Measurements from ENCODE around the gene SURF1.

- TF ChIP-seq USF1 (IDR thresholded peaks at IDR 0.05), result no peak
- TF ChIP-seq REST (IDR thresholded peaks at IDR 0.05; ENCODE audit: low read depth), result no peak
- TF ChIP-seq TEAD4 (IDR thresholded peaks at IDR 0.05), result no peak
- TF ChIP-seq TAF1 (IDR thresholded peaks at IDR 0.05; ENCODE audit: low read depth), result no peak
- TF ChIP-seq ZBTB7A (IDR thresholded peaks at IDR 0.05; ENCODE audit: low read depth), result no peak
- no peak for TF ChIP-seq CREB1 (IDR thresholded peaks at IDR 0.05; ENCODE audit: low read depth)
- no peak for TF ChIP-seq RAD21 (IDR thresholded peaks at IDR 0.05; ENCODE audit: low read depth)
- no peak for TF ChIP-seq NFIC (IDR thresholded peaks at IDR 0.05)
- TF ChIP-seq MAX (IDR thresholded peaks at IDR 0.05), result no peak
- no peak for TF ChIP-seq EP300 (IDR thresholded peaks at IDR 0.05; ENCODE audit: borderline replicate concordance)
- TF ChIP-seq CEBPB (IDR thresholded peaks at IDR 0.05), result no peak
These were observed 41.1 kb upstream of the SURF1 start for GRCh38 chr9:133397370-133397769.

Measured in Ishikawa (cell line).